Measurements from ENCODE around the gene ADAD2.

ADAD2 gene

DNA sequence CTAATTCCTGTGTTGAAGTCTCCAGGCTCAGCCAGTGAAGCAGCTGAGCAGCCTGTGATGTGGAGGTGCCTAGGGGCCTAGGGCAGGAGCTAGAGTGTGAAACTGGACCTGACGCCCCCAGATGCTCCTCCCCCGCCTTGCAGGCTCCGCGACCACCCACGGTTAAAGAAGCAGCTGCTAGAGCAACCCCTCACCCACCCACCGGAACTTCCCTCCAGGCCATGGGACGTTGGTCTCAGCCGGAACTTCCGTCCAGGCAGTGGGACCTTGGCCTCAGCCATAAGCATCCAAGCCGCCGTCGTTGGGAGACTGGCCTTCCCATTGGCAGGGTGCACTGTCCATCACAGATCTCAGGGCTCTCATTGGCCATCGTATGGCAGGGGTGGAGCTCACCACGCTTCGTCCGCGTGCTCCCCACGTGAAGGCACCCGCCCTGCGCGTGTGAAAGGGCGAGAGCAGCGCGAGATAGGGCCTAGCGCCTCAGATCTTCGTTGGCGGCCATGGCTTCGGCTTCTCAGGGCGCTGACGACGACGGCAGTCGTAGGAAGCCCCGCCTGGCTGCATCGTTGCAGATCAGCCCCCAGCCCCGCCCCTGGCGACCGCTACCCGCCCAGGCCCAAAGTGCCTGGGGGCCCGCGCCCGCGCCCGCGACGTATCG lies at the start of gene ADAD2:
Gene ADAD2, plus strand, starts transcription at position 427 of the 658 bp plus-strand sequence. Its CDS starts 74 bp downstream, at position 501.
- Mint-ChIP-seq H3K27ac (ENCODE audit: low read depth) (no peak within 1 kb of the TSS), H3K36me3 (ENCODE audit: insufficient read depth) (peaks cover 5% of the 10 kb centered on the region), H3K27me3 (no peaks in the 10 kb centered on the region), H3K9me3 (no peaks in the 10 kb centered on the region), H3K4me1 (peaks cover 11% of the 10 kb centered on the region), H3K4me3 (no peak within 1 kb of the TSS)
- ATAC-seq (replicated peaks; ENCODE audit: extremely low read depth, poor library complexity, severe bottlenecking), result no peak
- no peak for DNase-seq (ENCODE audit: low spot score in 2 of 2)

DNA sequence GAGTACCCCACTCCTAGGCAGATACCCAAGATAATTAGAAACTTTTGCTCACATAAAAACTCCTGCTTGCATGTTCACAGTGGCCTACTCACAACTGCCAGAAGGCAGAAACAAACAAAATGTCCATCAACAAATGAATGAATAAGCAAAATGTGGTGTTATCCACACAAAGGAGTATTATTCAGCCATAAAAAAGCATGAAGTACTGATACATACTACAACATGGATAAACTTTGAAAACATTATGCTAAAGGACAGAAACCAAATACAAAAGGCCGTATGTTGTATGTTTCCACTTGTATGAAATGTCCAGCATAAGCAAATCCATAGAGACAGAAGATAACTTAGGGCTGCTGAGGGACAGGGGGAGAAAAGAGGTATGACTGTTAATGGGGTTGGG lies 47.9 kb upstream of the ADAD2 start:
- Mint-ChIP-seq H3K4me3 (peak overlapping the region; percentile 31), H3K27ac (ENCODE audit: low read depth) (no peak overlapping the region)

DNA sequence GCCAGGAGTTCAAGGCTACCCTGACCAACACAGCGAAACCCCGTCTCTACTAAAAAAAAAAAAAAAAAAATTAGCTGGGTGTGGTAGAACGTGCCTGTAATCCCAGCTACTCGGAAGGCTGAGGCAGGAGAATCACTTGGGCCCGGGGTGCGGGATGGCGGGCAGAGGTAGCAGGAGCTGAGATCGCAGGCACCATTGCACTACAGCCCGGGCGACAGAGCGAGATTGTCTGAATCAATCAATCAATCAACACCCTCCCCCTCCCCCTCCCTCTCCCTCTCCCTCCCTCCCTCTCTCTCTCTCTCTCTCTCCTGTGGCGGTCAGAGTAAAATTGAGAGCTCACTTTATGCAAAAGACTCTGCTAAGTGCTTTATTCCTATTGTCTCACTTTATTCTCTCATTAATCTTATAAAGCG lies 47.2 kb upstream of the ADAD2 start:
- no peaks in the 10 kb centered on the region for H3K9me3 Mint-ChIP-seq
- peaks cover 9% of the 10 kb centered on the region for H3K36me3 Mint-ChIP-seq (ENCODE audit: insufficient read depth)
- H3K4me1 Mint-ChIP-seq, result peaks cover 29% of the 10 kb centered on the region
- ATAC-seq (replicated peaks; ENCODE audit: extremely low read depth, poor library complexity, severe bottlenecking) (no peak), DNase-seq (ENCODE audit: low spot score in 2 of 2) (no peak)
- peaks cover 8% of the 10 kb centered on the region for H3K27me3 Mint-ChIP-seq
- H3K27ac Mint-ChIP-seq (ENCODE audit: low read depth), result peak overlapping the region; percentile 93
- peak overlapping the region; percentile 95 for H3K4me3 Mint-ChIP-seq

More for the DNA sequence above, 47.9 kb upstream of the ADAD2 start:
- Mint-ChIP-seq H3K9me3 (no peaks in the 10 kb centered on the region), H3K4me1 (peaks cover 31% of the 10 kb centered on the region), H3K36me3 (ENCODE audit: insufficient read depth) (peaks cover 9% of the 10 kb centered on the region), H3K27me3 (peaks cover under 1% of the 10 kb centered on the region)
- ATAC-seq (replicated peaks; ENCODE audit: extremely low read depth, poor library complexity, severe bottlenecking) (no peak), DNase-seq (ENCODE audit: low spot score in 2 of 2) (no peak)

DNA sequence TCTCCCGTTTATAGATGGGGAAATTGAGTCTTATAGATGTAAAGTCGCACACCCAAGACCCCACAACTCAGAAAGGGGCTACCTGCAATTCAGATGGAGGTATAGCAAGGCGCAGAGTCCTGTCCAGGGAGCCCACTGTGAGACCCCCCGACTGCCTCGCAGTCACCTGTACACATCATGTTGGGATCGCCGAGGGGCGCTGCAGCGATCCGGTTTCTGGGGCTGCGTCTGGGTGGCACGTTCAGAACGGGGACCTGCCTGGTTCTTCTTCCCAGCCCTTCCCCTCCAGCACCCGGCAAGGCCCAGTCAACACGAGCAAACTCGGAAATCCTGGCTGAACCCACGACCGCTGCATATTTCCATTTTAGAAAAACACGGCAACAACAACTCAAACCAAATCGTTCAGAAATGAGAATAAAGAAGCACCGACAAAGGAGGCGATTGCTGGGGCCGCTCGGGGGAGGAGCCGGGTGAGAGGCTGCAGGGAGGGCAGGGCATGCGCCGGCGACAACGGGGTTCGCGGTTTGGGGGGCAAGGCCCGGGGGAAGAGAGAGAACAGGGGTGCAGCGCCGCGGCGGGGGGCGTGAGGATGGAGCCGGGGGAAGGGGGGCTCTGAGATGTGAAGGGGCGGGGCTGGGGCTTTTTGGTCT lies 46.6 kb upstream of the ADAD2 start:
- ATAC-seq (replicated peaks; ENCODE audit: extremely low read depth, poor library complexity, severe bottlenecking) (peak; percentile 60), DNase-seq (ENCODE audit: low spot score in 2 of 2) (peak; percentile 15 to 27)
- Mint-ChIP-seq H3K4me3 (peak overlapping the region; percentile 95), H3K27ac (ENCODE audit: low read depth) (peak overlapping the region; percentile 93), H3K9me3 (no peaks in the 10 kb centered on the region), H3K27me3 (peaks cover 11% of the 10 kb centered on the region), H3K36me3 (ENCODE audit: insufficient read depth) (peaks cover 9% of the 10 kb centered on the region), H3K4me1 (peaks cover 23% of the 10 kb centered on the region)

DNA sequence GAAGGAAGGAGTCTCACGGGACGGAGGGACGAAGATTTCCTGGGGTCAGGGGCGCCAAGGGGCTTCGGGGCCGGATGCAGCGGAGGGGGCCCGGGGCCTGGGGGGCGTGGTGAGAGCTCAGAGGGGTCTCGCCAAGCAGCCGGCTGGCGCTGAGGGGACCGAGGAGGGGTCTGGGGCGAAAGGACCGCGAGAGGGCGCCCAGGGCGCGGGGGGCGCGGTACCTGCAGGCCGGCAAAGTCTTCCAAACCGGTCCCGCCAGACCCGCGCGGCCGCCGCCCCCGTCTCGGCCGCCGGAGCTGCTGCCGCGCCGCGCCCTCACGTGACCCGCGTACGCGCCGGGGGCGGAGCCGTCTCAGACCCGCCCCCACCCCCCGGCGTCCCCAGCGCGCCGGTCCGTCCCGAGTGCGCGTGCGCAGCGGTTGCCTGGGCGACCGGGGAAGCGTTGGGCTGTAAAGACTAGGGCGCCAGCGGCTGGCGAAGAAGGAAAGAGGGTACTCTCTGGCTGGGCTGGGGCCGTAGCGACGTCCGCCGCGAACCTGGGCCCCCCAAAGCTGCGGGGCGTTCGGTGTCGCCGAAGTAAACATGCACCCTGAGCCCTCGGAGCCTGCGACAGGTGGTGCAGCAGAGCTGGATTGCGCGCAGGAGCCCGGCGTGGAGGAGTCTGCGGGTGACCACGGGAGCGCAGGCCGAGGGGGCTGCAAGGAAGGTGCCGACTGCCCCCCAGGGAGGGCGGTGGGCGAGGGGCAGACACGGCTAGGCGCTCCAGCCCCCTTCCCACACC lies 45.9 kb upstream of the ADAD2 start, which contains the start of the genes DNAAF1 and HSDL1:
Gene DNAAF1, plus strand, starts transcription at position 450 of the 781 bp plus-strand sequence. Its CDS starts 133 bp downstream, at position 583.
Gene HSDL1, minus strand, starts transcription at position 319 of the 781 bp plus-strand sequence. CDS start 13,856 bp downstream, outside the sequence.
- ATAC-seq (replicated peaks; ENCODE audit: extremely low read depth, poor library complexity, severe bottlenecking) (peak; percentile 82), DNase-seq (ENCODE audit: low spot score in 2 of 2) (peak; percentile 91 to 94)
- Mint-ChIP-seq H3K4me1 (peaks cover 23% of the 10 kb centered on the region), H3K36me3 (ENCODE audit: insufficient read depth) (peaks cover 9% of the 10 kb centered on the region), H3K27ac (ENCODE audit: low read depth) (peak within 1 kb of the TSS; percentile 93), H3K9me3 (no peaks in the 10 kb centered on the region), H3K27me3 (peaks cover 11% of the 10 kb centered on the region), H3K4me3 (peak within 1 kb of the TSS; percentile 95)

DNA sequence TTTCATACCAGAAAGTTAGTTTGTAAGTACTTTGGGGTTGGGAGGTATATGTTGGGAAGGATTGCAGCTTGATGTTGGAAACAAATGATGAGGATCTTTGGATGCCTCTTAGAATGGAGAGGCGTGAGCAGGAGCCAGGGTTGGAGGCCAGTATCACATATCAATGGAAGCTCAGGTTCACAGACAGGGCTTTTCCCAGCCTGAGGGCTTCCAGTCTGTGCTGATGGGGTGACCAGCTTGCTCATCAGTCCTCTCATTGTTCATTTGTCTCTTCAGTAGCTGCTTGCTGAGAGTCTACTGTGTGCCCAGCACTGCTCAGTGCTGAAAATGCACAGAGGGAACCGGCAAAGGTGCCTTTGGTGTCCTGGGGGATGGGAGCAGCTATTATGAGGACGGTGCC lies 40.0 kb upstream of the ADAD2 start:
- DNase-seq (ENCODE audit: low spot score in 2 of 2) (no peak), ATAC-seq (replicated peaks; ENCODE audit: extremely low read depth, poor library complexity, severe bottlenecking) (no peak)
- H3K4me1 Mint-ChIP-seq, result no peaks in the 10 kb centered on the region
- no peaks in the 10 kb centered on the region for H3K36me3 Mint-ChIP-seq (ENCODE audit: insufficient read depth)
- H3K9me3 Mint-ChIP-seq, result no peaks in the 10 kb centered on the region
- H3K27me3 Mint-ChIP-seq, result peaks cover 37% of the 10 kb centered on the region
- no peak overlapping the region for H3K4me3 Mint-ChIP-seq
- H3K27ac Mint-ChIP-seq (ENCODE audit: low read depth), result no peak overlapping the region

DNA sequence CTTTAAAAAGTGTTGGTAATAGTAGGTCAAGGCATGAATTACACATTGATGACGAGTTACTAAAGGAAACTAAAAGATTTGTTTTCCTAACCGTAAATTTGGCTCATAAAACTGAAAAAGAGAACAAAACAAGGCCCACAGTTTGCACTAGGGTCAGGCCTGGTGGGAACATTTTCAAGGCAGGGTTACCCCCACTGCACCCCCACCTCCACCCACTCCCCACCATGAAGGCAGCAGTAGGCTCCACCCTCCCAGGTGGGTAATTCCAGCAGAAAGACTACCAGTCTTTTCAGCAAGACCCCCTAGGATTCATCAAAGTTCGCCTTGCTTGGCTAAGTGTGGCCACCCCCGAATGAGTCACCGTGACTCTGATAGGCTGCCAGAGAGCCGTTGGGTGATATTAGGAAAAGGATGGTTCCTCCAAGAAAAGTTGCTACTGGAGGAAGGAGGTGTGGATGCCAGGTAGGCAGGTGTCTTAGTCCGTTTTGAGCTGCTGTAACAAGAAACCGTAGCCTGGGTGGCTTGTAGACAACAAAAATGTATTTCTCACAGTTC lies 37.2 kb upstream of the ADAD2 start:
- H3K27ac Mint-ChIP-seq (ENCODE audit: low read depth), result no peak overlapping the region
- no peaks in the 10 kb centered on the region for H3K9me3 Mint-ChIP-seq
- ATAC-seq (replicated peaks; ENCODE audit: extremely low read depth, poor library complexity, severe bottlenecking) (no peak), DNase-seq (ENCODE audit: low spot score in 2 of 2) (no peak)
- H3K4me3 Mint-ChIP-seq, result no peak overlapping the region
- peaks cover 57% of the 10 kb centered on the region for H3K27me3 Mint-ChIP-seq
- H3K36me3 Mint-ChIP-seq (ENCODE audit: insufficient read depth), result no peaks in the 10 kb centered on the region
- H3K4me1 Mint-ChIP-seq, result no peaks in the 10 kb centered on the region

DNA sequence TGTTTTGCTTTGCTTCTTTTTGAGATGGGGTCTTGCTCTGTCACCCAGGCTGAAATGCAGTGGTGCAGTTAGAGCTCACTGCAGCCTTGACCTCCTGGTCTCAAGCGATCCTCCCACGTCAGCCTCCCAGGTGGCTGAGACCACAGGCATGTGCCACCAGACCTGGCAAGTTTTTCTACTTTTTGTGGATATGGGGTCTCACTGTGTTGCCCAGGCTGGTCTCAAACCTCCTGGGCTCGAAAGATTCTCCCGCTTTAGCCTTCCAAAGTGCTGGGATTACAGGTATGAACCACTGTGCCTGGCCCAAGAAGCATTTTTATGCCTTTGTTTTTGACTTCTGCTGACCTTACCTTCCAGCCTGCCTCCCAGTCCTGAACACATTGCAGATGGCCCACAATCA lies 35.7 kb upstream of the ADAD2 start:
- Mint-ChIP-seq H3K4me1 (no peaks in the 10 kb centered on the region), H3K27me3 (peaks cover 62% of the 10 kb centered on the region), H3K27ac (ENCODE audit: low read depth) (no peak overlapping the region), H3K9me3 (no peaks in the 10 kb centered on the region), H3K4me3 (no peak overlapping the region), H3K36me3 (ENCODE audit: insufficient read depth) (no peaks in the 10 kb centered on the region)
- no peak for ATAC-seq (replicated peaks; ENCODE audit: extremely low read depth, poor library complexity, severe bottlenecking)
- no peak for DNase-seq (ENCODE audit: low spot score in 2 of 2)

DNA sequence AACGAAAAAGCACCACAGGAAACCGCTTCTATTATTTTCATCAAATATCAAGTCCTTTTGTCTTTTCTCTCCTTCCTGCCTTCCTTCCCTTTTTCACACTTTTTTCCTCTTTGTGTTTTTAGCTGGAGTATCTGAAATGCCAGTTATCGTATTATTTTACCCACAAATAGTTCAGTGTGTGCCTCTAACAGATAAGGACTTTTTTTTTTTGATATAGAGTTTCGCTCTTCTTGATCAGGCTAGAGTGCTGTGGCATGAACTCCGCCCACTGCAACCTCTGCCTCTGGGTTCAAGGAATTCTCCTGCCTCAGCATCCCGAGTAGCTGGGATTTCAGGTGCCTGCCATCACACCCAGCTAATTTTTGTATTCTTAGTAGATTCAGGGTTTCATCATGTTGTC lies 35.2 kb upstream of the ADAD2 start:
- Mint-ChIP-seq H3K4me1 (no peaks in the 10 kb centered on the region), H3K27ac (ENCODE audit: low read depth) (no peak overlapping the region), H3K4me3 (no peak overlapping the region), H3K9me3 (no peaks in the 10 kb centered on the region), H3K27me3 (peaks cover 61% of the 10 kb centered on the region), H3K36me3 (ENCODE audit: insufficient read depth) (no peaks in the 10 kb centered on the region)
- ATAC-seq (replicated peaks; ENCODE audit: extremely low read depth, poor library complexity, severe bottlenecking) (no peak), DNase-seq (ENCODE audit: low spot score in 2 of 2) (no peak)

DNA sequence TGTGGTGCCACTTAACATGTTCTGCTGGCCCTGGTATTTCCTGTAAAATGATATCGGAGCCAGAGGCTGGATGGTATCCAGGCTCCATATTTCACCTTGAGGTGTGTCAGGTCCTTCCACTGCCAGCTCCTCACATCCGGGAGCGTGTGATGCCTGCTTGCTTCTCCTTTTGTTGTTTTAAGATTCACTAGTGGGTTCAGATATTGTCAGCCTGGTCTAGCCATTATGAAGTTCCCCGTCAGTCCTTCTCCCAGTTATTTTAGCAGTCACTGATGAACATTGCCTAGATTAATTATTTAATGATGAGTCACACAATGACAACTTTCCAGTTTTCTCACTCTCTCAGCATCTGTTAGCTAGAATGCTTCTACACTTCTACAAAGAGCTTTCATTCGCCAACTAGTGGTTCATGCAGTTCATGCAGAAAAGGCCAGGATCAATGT lies 34.6 kb upstream of the ADAD2 start:
- no peak overlapping the region for H3K4me3 Mint-ChIP-seq
- peaks cover 57% of the 10 kb centered on the region for H3K27me3 Mint-ChIP-seq
- no peak for DNase-seq (ENCODE audit: low spot score in 2 of 2)
- ATAC-seq (replicated peaks; ENCODE audit: extremely low read depth, poor library complexity, severe bottlenecking), result no peak
- no peaks in the 10 kb centered on the region for H3K9me3 Mint-ChIP-seq
- H3K36me3 Mint-ChIP-seq (ENCODE audit: insufficient read depth), result no peaks in the 10 kb centered on the region
- H3K27ac Mint-ChIP-seq (ENCODE audit: low read depth), result no peak overlapping the region
- no peaks in the 10 kb centered on the region for H3K4me1 Mint-ChIP-seq

DNA sequence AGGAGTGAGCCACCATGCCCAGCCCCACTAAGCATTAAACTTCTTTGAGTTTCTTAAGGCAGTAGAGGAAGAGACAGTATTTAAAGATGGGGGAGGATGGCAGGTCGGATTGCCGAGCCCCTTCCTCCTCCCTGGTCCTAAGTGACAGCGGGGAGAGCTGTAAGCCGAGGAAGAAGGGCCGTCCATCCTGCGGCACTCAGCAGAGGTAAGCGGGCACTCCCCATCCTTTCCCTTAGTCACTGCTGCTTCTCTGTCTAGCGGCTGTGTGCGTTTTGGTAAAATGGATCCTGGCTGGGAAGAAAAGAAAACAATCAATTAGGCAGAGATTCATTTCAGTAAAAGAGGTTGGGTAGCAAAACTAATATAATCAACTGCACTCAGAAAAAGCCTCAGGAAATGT lies 31.9 kb upstream of the ADAD2 start:
- H3K36me3 Mint-ChIP-seq (ENCODE audit: insufficient read depth), result no peaks in the 10 kb centered on the region
- no peak overlapping the region for H3K27ac Mint-ChIP-seq (ENCODE audit: low read depth)
- no peaks in the 10 kb centered on the region for H3K4me1 Mint-ChIP-seq
- no peak for ATAC-seq (replicated peaks; ENCODE audit: extremely low read depth, poor library complexity, severe bottlenecking)
- H3K27me3 Mint-ChIP-seq, result peaks cover 57% of the 10 kb centered on the region
- no peak for DNase-seq (ENCODE audit: low spot score in 2 of 2)
- H3K9me3 Mint-ChIP-seq, result no peaks in the 10 kb centered on the region
- no peak overlapping the region for H3K4me3 Mint-ChIP-seq

DNA sequence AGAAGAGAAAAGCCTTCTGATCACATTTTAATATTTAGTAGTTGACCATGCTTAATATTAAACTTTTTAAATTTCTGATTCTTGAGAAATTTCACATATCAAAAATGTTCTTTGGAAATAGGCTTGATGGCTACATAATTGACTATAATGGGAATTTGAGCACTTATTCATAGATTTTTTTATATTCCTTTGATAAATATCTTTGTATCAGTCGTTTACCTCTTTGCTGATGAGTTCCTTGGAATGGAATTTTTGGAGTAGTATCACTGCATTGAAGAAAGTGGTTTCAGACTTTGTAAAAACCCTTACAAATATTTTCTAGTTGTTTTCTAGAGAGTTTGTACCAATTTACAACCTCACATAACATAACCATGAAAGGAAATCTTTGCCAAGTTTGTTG lies 31.2 kb upstream of the ADAD2 start:
- Mint-ChIP-seq H3K4me3 (no peak overlapping the region), H3K36me3 (ENCODE audit: insufficient read depth) (no peaks in the 10 kb centered on the region), H3K27me3 (peaks cover 65% of the 10 kb centered on the region), H3K27ac (ENCODE audit: low read depth) (no peak overlapping the region), H3K4me1 (no peaks in the 10 kb centered on the region), H3K9me3 (no peaks in the 10 kb centered on the region)
- no peak for ATAC-seq (replicated peaks; ENCODE audit: extremely low read depth, poor library complexity, severe bottlenecking)
- DNase-seq (ENCODE audit: low spot score in 2 of 2), result no peak

Data from central memory CD8-positive, alpha-beta T cell (primary cell).